Measurements from ENCODE around the gene TRIO.

Gene TRIO

GRCh38 chr5:14405267-14405666, 262.1 kb downstream of the TRIO start:
- no peak for DNase-seq

- DNase-seq, result no peak
Measured at GRCh38 chr5:14405706-14406553, 262.8 kb downstream of the TRIO start.

GRCh38 chr5:14406554-14406849, 263.4 kb downstream of the TRIO start:
- no peak for DNase-seq

- no peak for DNase-seq
Measured at GRCh38 chr5:14407051-14407450, 263.9 kb downstream of the TRIO start.

- DNase-seq, result no peak
Measured at GRCh38 chr5:14407746-14408175, 264.6 kb downstream of the TRIO start.

- DNase-seq, result no peak
Measured at GRCh38 chr5:14408969-14409586, 265.9 kb downstream of the TRIO start.

GRCh38 chr5:14410068-14410393, 266.9 kb downstream of the TRIO start:
- DNase-seq, result no peak

- DNase-seq, result no peak
Measured at GRCh38 chr5:14410394-14411201, 267.5 kb downstream of the TRIO start.

- no peak for DNase-seq
Measured at GRCh38 chr5:14411216-14411615, 268.1 kb downstream of the TRIO start.

- no peak for DNase-seq
Measured at GRCh38 chr5:14413331-14413750, 270.2 kb downstream of the TRIO start.

GRCh38 chr5:14414007-14414406, 270.9 kb downstream of the TRIO start:
- no peak for DNase-seq

GRCh38 chr5:14414656-14415023, 271.5 kb downstream of the TRIO start:
- DNase-seq, result no peak

GRCh38 chr5:14415024-14415697, 272.0 kb downstream of the TRIO start:
- DNase-seq, result no peak

GRCh38 chr5:14415698-14416074, 272.5 kb downstream of the TRIO start:
- no peak for DNase-seq

GRCh38 chr5:14416621-14417275, 273.6 kb downstream of the TRIO start:
- no peak for DNase-seq

- DNase-seq, result no peak
Measured at GRCh38 chr5:14417276-14417730, 274.2 kb downstream of the TRIO start.

- no peak for DNase-seq
Measured at GRCh38 chr5:14417792-14418765, 274.9 kb downstream of the TRIO start.

- no peak for DNase-seq
Measured at GRCh38 chr5:14419686-14420085, 276.5 kb downstream of the TRIO start.

- no peak for DNase-seq
Measured at GRCh38 chr5:14420101-14420811, 277.1 kb downstream of the TRIO start.

GRCh38 chr5:14421851-14422250, 278.7 kb downstream of the TRIO start:
- DNase-seq, result no peak

All from cerebellar nuclear complex (tissue), 1 donor.